CD4-positive, alpha-beta T cell treated with Interleukin-6 at 100 ng/mL for 8 hours (primary cell): ENCODE results near the gene SURF6.
"Not testable (repeated sequence)": the region's sequence is repeated elsewhere in the genome, so short reads cannot be mapped to it uniquely, and the experiment has no call there.

ENCODE experiments used
- DNase-seq: peaks from one replicate; pipeline ENCODE4 v3.0.0-alpha.2; 2020; ENCODE audit warnings: mixed read lengths, low spot score

The SURF6 gene

GRCh38 chr9:133347985-133348717 lies 12.2 kb upstream of the SURF6 start, which contains the start of the genes MED22 and RPL7A:
Gene MED22, minus strand, starts transcription at chr9:133348131. Its CDS starts 1,469 bp downstream, at chr9:133346662.
Gene RPL7A, plus strand, starts transcription at chr9:133348218. Its CDS starts 26 bp downstream, at chr9:133348244.
- DNase-seq: peak; percentile 91

GRCh38 chr9:133347515-133347984 lies 11.6 kb upstream of the SURF6 start:
- peak; percentile 35 for DNase-seq

GRCh38 chr9:133346021-133346785 lies 10.2 kb upstream of the SURF6 start:
- no peak for DNase-seq

GRCh38 chr9:133345596-133345995 lies 9.6 kb upstream of the SURF6 start:
- DNase-seq: no peak

- DNase-seq: no peak
Measured at GRCh38 chr9:133344979-133345378, 9.0 kb upstream of the SURF6 start.

GRCh38 chr9:133344071-133344470 lies 8.1 kb upstream of the SURF6 start:
- DNase-seq: no peak

GRCh38 chr9:133342570-133342969 lies 6.6 kb upstream of the SURF6 start:
- DNase-seq: no peak

GRCh38 chr9:133342069-133342406 lies 6.0 kb upstream of the SURF6 start:
- no peak for DNase-seq

GRCh38 chr9:133341369-133342068 lies 5.5 kb upstream of the SURF6 start:
- no peak for DNase-seq

GRCh38 chr9:133340916-133341315 lies 4.9 kb upstream of the SURF6 start:
- DNase-seq: no peak

GRCh38 chr9:133340256-133340655 lies 4.3 kb upstream of the SURF6 start:
- no peak for DNase-seq

GRCh38 chr9:133339641-133340040 lies 3.7 kb upstream of the SURF6 start:
- no peak for DNase-seq

GRCh38 chr9:133334888-133335287 lies 1.1 kb downstream of the SURF6 start:
- not testable (repeated sequence) for DNase-seq

- no peak for DNase-seq
Measured at GRCh38 chr9:133334161-133334560, 1.8 kb downstream of the SURF6 start.

- no peak for DNase-seq
Measured at GRCh38 chr9:133333566-133333965, 2.4 kb downstream of the SURF6 start.

- DNase-seq: no peak
Measured at GRCh38 chr9:133333011-133333410, 3.0 kb downstream of the SURF6 start.

GRCh38 chr9:133332381-133332730 lies 3.6 kb downstream of the SURF6 start:
- no peak for DNase-seq

- DNase-seq: no peak
Measured at GRCh38 chr9:133331641-133332380, 4.2 kb downstream of the SURF6 start.

GRCh38 chr9:133331221-133331620 lies 4.8 kb downstream of the SURF6 start:
- no peak for DNase-seq

GRCh38 chr9:133329306-133330156 lies 6.5 kb downstream of the SURF6 start:
- not testable (repeated sequence) for DNase-seq
